Hindlimb muscle (tissue), 1 donor: Measurements from ENCODE around the gene C15orf40. TPM values are rescaled to one million over a fixed set of nuclear protein-coding genes. Genes with fewer than 3 reads are reported as not detected.
"Not testable (repeated sequence)": the region's sequence is repeated elsewhere in the genome, so short reads cannot be mapped to it uniquely, and the experiment has no call there.

Experiments used
- DNase-seq: peaks from one replicate; pipeline ENCODE4 v3.0.0-alpha.2; 2013
- polyA plus RNA-seq: library from polyadenylated mRNA; unstranded; fragments of 120-200 nt; gene quantifications from one replicate; pipeline ENCODE4 v1.2.1, GENCODE V29; 2013; ENCODE audit not compliant: insufficient read length

Gene C15orf40
- 17.9 TPM for polyA plus RNA-seq

- DNase-seq: peak; percentile 93
Observed at GRCh38 chr15:83011271-83012075, at the start of gene C15orf40. Gene C15orf40 (minus strand): TSS chr15:83011639. CDS start chr15:83011607, 32 bp downstream.

- no peak for DNase-seq
Observed at GRCh38 chr15:83057696-83058376, 46.4 kb upstream of the C15orf40 start.

GRCh38 chr15:83057002-83057401 is 45.6 kb upstream of the C15orf40 start:
- no peak for DNase-seq

- no peak for DNase-seq
Observed at GRCh38 chr15:83053151-83053550, 41.7 kb upstream of the C15orf40 start.

- DNase-seq: no peak
Observed at GRCh38 chr15:83046558-83047127, 35.2 kb upstream of the C15orf40 start.

GRCh38 chr15:83044156-83044555 is 32.7 kb upstream of the C15orf40 start:
- DNase-seq: no peak

GRCh38 chr15:83039206-83039605 is 27.8 kb upstream of the C15orf40 start:
- DNase-seq: no peak

GRCh38 chr15:83036253-83036652 is 24.8 kb upstream of the C15orf40 start:
- DNase-seq: no peak

GRCh38 chr15:83031234-83031633 is 19.8 kb upstream of the C15orf40 start:
- not testable (repeated sequence) for DNase-seq

GRCh38 chr15:83030021-83030420 is 18.6 kb upstream of the C15orf40 start:
- no peak for DNase-seq

GRCh38 chr15:83018436-83018835 is 7.0 kb upstream of the C15orf40 start:
- no peak for DNase-seq

- DNase-seq: no peak
Observed at GRCh38 chr15:83016906-83017305, 5.5 kb upstream of the C15orf40 start.

- no peak for DNase-seq
Observed at GRCh38 chr15:83015361-83015760, 3.9 kb upstream of the C15orf40 start.

GRCh38 chr15:83014205-83014653 is 2.8 kb upstream of the C15orf40 start:
- no peak for DNase-seq

GRCh38 chr15:83012636-83013035 is 1.2 kb upstream of the C15orf40 start:
- no peak for DNase-seq

- DNase-seq: no peak
Observed at GRCh38 chr15:83012076-83012426, 612 bp upstream of the C15orf40 start.

- peak; percentile 45 for DNase-seq
Observed at GRCh38 chr15:83010709-83011270, 649 bp downstream of the C15orf40 start.

- DNase-seq: not testable (repeated sequence)
Observed at GRCh38 chr15:83000672-83001031, 10.8 kb downstream of the C15orf40 start.

- DNase-seq: peak; percentile 23
Observed at GRCh38 chr15:82999905-83000671, 11.4 kb downstream of the C15orf40 start.

- DNase-seq: no peak
Observed at GRCh38 chr15:82999426-82999825, 12.0 kb downstream of the C15orf40 start.

GRCh38 chr15:82995938-82996337 is 15.5 kb downstream of the C15orf40 start:
- no peak for DNase-seq

GRCh38 chr15:82995076-82995475 is 16.4 kb downstream of the C15orf40 start:
- DNase-seq: no peak
